Measurements from ENCODE around the gene ALG1L2.
"Not testable (repeated sequence)": the region's sequence is repeated elsewhere in the genome, so short reads cannot be mapped to it uniquely, and the experiment has no call there.

Gene ALG1L2

DNA sequence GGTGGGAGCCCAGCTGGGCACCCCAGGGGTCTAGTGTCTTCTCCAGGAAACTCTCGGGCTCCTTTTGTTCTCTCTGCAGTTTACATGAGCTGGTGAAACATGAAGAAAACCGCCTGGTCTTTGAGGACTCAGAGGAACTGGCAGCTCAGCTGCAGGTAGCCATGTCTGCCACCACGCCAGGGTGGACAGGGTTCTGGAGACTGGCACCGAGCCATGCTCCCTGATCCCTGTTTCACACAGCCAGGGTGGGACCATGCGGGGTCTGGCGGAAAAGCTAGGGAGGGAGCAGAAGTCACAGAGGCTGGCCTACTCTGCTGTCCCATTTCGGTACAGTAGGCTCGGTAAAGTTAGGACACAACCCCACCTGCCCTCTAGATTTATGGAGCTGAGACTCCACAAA lies 15.5 kb downstream of the ALG1L2 start:
- H3K9me3 ChIP-seq (ENCODE audit: control insufficient read depth, low read length); H3K36me3 ChIP-seq (ENCODE audit: control insufficient read depth, insufficient read depth, low read length); H3K27me3 ChIP-seq (ENCODE audit: control insufficient read depth, insufficient read depth, low read length); H3K9ac ChIP-seq (ENCODE audit: low read length); H3K4me3 ChIP-seq (ENCODE audit: low read length): not testable (repeated sequence)
- H3K4me1 ChIP-seq (ENCODE audit: control insufficient read depth, insufficient read depth, low read length) = peaks cover 11% of the 10 kb centered on the region

DNA sequence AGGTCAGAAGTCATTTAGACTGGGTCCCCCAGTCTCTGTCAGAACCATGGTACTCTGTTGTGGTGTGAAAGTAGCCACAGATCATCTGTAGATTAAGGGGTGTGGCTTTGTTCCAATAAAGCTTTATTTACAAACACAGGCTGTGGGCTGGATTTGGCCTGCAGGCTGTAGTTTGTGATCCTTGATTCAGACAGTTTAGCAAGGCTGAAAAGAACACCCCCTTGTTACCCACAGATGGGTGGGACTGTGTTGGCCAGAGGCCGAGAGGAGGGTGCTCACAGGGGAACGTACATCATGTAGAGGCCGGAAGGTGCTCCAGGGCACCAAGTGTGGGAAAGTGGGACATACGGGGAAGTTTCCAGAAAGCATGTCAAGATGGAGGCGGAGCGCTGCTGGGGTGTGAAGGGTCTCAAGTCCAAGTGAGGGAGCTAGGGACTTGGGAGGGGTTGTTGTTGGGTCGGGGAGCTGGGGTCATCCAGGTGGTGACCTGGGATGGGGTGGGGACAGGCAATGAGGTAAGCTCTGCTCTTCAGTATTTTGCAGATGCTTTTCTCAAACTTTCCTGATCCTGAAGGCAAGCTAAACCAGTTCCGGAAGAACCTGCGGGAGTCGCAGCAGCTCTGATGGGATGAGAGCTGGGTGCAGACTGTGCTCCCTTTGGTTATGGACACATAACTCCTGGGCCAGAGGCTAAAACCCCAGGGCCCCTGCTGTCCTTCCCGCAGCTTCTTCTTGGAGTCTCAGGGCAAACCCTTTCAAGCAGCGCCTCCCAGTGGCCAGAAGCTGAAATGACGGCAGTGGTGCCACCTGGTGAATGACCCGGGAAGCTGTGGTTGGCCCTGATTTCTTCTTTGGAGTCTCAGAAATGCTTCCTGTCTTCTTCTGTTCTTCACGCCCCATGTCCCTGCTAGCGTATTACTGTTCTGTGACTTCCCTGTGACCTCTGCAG lies 16.3 kb downstream of the ALG1L2 start:
- not testable (repeated sequence) for H3K9me3 ChIP-seq (ENCODE audit: control insufficient read depth, low read length); H3K4me3 ChIP-seq (ENCODE audit: low read length); H3K9ac ChIP-seq (ENCODE audit: low read length); H3K27me3 ChIP-seq (ENCODE audit: control insufficient read depth, insufficient read depth, low read length); H3K36me3 ChIP-seq (ENCODE audit: control insufficient read depth, insufficient read depth, low read length)
- peaks cover 11% of the 10 kb centered on the region for H3K4me1 ChIP-seq (ENCODE audit: control insufficient read depth, insufficient read depth, low read length)

DNA sequence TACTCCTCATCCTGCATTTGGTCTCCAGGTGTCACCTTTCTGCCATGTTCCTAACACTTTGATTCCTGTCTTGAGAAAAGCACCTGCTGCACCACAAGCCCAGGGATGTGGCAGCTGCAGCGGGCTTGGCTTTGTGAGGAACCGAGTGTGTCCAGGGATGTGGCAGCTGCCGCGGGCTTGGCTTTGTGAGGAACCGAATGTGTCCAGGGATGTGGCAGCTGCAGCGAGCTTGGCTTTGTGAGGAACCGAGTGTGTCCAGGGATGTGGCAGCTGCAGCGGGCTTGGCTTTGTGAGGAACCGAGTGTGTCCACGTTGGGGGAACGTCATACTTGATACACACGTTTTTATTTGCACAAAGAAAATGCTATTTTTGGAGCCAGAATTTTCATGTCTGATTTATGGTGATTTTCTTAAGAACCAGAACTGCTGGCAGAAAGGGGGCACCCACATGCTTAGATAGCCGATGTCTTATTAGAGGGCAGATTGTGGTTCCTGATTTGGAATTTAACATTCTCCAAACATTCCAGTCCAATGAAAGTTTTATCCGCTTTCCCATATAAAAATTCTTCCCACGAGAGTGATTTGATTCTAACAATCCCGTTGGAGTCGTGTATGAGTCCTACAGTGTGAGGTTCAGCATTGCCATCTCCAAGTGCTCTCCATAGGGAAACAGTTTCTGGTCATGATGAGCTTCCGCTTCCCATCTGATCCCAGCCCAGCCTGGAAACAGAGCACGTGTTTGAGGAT lies 17.2 kb downstream of the ALG1L2 start:
- not testable (repeated sequence) for H3K9ac ChIP-seq (ENCODE audit: low read length)

DNA sequence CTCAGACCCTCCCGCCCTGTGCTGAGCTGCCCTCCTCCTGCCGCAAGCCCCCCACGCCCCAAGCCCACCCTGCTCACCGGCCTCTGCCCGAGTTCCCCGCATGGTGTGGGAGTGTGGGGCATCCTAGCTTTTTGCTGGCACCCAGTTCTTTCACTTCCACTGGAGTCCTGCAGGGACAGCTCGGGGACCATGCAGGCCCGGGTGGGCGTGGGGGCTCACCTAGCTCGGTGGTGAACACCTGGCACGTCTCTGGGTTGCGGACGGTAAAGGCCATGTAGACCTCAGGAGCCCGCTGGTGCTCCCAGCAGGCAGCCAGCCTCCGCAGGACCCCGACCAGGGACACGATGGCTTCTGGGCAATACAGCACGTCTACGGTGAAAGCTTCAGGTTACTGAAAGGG lies 20.9 kb downstream of the ALG1L2 start:
- H3K9me3 ChIP-seq (ENCODE audit: control insufficient read depth, low read length); H3K36me3 ChIP-seq (ENCODE audit: control insufficient read depth, insufficient read depth, low read length); H3K4me3 ChIP-seq (ENCODE audit: low read length); H3K9ac ChIP-seq (ENCODE audit: low read length); H3K4me1 ChIP-seq (ENCODE audit: control insufficient read depth, insufficient read depth, low read length); H3K27me3 ChIP-seq (ENCODE audit: control insufficient read depth, insufficient read depth, low read length): not testable (repeated sequence)

More for the DNA sequence above, 17.2 kb downstream of the ALG1L2 start:
- H3K4me3 ChIP-seq (ENCODE audit: low read length); H3K4me1 ChIP-seq (ENCODE audit: control insufficient read depth, insufficient read depth, low read length); H3K9me3 ChIP-seq (ENCODE audit: control insufficient read depth, low read length); H3K36me3 ChIP-seq (ENCODE audit: control insufficient read depth, insufficient read depth, low read length); H3K27me3 ChIP-seq (ENCODE audit: control insufficient read depth, insufficient read depth, low read length): not testable (repeated sequence)

DNA sequence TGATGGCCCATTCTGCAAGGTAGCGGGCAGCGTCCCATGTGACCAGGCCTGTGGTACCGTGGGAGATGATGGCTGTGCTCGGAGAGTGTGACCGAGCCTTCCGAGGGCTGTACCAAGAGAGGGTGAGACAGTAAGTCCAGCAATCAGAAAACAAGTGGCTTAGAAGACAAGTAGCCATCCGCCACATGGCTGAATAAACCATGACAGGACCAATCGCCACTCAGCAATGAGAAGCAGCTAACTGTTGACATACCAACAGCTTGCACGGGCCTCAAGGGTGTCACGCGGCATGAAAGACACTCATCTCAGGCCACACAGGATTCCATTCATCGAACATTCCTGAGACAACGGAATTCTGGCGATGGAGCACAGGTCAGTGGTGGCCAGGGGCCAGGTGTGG lies 22.6 kb downstream of the ALG1L2 start:
- not testable (repeated sequence) for H3K9me3 ChIP-seq (ENCODE audit: control insufficient read depth, low read length); H3K4me1 ChIP-seq (ENCODE audit: control insufficient read depth, insufficient read depth, low read length); H3K36me3 ChIP-seq (ENCODE audit: control insufficient read depth, insufficient read depth, low read length)

DNA sequence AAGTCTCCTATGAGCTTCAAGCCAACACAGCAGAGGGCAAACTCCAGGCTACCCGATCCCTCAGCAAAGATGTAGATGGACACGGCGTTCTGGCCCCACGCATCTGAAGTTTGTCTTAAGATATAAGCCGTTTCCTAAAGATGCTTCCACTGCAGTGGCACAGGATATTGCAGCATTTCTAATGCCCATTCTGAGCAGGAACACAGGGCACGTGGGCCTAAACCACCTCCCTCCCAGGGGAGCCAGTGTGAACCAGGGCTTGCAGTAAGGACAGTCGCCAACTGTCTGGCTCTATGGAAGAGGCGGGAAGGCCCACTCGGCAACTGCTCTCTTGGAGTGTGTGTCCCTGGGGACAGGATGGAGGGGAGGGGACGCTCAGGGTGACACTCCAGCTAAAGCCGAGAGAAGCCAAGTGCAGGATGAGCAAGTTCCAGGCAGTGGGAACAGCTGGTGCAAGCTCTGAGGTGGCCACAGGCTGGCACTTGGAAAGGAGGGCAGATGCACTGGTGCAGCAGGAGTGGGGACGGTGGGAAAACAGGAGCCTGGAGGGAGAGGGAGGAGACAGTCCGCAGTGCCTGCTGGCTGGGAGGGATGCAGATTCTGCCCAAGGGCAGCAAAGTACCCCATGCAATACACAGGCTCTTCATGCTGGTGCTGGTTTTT lies 25.8 kb downstream of the ALG1L2 start:
- not testable (repeated sequence) for H3K27me3 ChIP-seq (ENCODE audit: control insufficient read depth, insufficient read depth, low read length); H3K4me3 ChIP-seq (ENCODE audit: low read length); H3K9me3 ChIP-seq (ENCODE audit: control insufficient read depth, low read length); H3K4me1 ChIP-seq (ENCODE audit: control insufficient read depth, insufficient read depth, low read length); H3K36me3 ChIP-seq (ENCODE audit: control insufficient read depth, insufficient read depth, low read length); H3K9ac ChIP-seq (ENCODE audit: low read length)

More for the DNA sequence above, 22.6 kb downstream of the ALG1L2 start:
- not testable (repeated sequence) for H3K9ac ChIP-seq (ENCODE audit: low read length); H3K4me3 ChIP-seq (ENCODE audit: low read length); H3K27me3 ChIP-seq (ENCODE audit: control insufficient read depth, insufficient read depth, low read length)

DNA sequence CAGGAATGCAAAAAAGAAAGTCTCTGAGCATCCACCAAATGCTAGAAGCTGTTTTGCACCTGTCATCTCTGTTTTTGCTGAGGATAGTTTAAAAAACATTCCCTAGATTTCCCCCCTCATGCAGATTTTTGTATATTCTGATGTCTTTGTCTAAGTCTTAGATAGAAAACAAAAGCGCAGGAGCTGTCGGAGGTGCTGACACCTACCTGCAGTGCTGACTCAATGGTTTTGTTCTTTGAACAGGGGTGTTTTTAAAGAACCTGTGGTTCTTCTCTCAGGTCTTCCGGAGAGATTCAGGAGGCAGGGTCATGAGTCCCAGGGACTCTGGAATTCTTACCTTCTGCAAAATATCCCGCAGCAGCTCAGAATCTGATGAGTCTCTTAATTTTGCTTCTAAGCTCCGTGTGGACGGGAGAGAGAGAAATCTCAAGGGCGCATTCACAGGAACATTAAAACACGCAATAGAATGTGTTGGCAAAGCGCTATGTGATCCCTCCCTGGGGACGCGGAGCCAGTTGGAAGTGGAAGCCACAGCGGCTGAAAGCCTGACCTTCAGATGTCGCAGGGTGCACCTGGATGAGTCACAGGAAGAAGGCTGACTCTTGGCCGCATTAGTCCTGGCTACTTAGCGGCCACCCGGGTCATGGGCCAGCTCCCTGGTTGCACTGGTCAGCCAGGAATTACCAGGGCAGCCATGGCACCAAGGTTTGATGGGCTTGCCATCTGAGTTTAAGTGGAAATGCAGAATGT lies 27.4 kb downstream of the ALG1L2 start:
- H3K9me3 ChIP-seq (ENCODE audit: control insufficient read depth, low read length); H3K4me3 ChIP-seq (ENCODE audit: low read length); H3K27me3 ChIP-seq (ENCODE audit: control insufficient read depth, insufficient read depth, low read length); H3K4me1 ChIP-seq (ENCODE audit: control insufficient read depth, insufficient read depth, low read length); H3K36me3 ChIP-seq (ENCODE audit: control insufficient read depth, insufficient read depth, low read length); H3K9ac ChIP-seq (ENCODE audit: low read length): not testable (repeated sequence)

DNA sequence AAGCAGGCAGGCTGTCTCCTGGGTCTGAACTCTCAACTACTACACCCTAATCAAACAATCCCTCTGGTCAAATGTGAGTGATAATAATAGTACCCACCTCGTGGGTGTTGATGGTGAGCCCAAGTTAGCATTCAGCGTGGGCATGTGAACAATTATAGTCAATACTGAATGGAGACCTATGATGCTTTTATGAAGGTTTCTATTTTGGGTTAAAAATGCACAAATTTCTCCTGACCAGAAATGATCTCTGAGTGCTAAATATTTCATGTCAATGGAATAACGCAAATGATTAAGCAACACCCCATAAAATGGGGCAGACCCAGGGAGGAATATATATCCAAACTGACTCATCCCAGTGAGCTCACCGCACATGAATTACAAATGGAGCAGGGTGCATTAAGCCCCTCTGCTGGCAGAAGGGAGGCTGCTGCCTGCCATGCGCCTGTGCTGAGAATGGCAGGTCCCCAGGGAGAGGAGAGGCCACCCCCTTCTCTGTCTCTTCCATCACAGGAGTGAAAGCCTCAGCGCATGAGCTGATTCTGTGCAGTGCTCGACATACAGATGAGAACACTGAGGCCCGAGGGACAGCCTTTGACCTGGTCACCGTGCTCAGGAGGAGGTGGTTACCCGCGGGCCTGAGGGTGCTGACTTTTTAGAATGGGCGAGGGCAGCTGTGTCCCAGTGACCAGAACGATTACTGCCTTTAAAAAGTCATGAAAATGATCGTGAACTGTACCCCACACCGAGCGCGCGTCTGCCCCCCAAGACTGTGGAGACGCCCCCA lies 28.9 kb downstream of the ALG1L2 start:
- Histone ChIP-seq H3K4me3 (ENCODE audit: low read length) (peak overlapping the region; percentile 56), H3K9ac (ENCODE audit: low read length) (peak overlapping the region; percentile 39)
- not testable (repeated sequence) for H3K36me3 ChIP-seq (ENCODE audit: control insufficient read depth, insufficient read depth, low read length); H3K9me3 ChIP-seq (ENCODE audit: control insufficient read depth, low read length); H3K27me3 ChIP-seq (ENCODE audit: control insufficient read depth, insufficient read depth, low read length); H3K4me1 ChIP-seq (ENCODE audit: control insufficient read depth, insufficient read depth, low read length)

DNA sequence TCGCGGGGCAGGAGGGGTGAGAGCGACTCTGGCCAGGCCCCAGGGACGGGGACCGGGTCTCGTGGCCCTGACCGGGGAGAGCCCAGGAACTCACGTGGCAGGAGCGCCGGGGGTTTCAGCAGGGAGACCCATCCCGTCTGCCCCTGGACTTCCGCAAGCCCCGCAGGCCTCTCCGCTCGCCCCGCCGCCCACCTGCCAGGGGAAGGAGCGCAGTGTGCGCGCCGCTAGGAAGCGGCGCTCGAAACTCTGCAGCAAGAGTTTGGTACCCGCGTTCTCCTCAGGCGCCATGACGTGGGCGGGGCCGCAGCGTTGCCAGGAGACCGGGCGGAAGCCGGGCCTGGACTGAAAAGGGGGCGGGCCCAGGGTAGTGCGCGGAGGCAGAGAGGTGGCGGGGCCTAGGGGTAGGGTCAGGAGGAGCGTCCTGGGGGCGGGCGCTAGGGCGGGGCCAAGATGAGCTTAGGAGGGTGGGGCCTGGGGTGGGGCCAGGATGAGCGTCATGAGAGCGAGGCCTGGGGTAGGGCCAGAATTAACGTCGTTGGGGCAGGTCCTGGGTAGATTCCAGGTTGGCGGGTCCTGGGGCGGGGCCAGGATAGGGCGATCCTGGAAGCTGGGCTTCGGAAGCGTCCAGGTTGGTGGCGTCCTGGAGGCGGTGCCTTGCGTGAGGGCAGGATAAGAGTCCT lies 29.7 kb downstream of the ALG1L2 start:
- H3K27me3 ChIP-seq (ENCODE audit: control insufficient read depth, insufficient read depth, low read length) = no peaks in the 10 kb centered on the region
- peak overlapping the region; percentile 39 for H3K9ac ChIP-seq (ENCODE audit: low read length)
- no peaks in the 10 kb centered on the region for H3K36me3 ChIP-seq (ENCODE audit: control insufficient read depth, insufficient read depth, low read length)
- no peaks in the 10 kb centered on the region for H3K4me1 ChIP-seq (ENCODE audit: control insufficient read depth, insufficient read depth, low read length)
- peak overlapping the region; percentile 56 for H3K4me3 ChIP-seq (ENCODE audit: low read length)
- no peaks in the 10 kb centered on the region for H3K9me3 ChIP-seq (ENCODE audit: control insufficient read depth, low read length)

DNA sequence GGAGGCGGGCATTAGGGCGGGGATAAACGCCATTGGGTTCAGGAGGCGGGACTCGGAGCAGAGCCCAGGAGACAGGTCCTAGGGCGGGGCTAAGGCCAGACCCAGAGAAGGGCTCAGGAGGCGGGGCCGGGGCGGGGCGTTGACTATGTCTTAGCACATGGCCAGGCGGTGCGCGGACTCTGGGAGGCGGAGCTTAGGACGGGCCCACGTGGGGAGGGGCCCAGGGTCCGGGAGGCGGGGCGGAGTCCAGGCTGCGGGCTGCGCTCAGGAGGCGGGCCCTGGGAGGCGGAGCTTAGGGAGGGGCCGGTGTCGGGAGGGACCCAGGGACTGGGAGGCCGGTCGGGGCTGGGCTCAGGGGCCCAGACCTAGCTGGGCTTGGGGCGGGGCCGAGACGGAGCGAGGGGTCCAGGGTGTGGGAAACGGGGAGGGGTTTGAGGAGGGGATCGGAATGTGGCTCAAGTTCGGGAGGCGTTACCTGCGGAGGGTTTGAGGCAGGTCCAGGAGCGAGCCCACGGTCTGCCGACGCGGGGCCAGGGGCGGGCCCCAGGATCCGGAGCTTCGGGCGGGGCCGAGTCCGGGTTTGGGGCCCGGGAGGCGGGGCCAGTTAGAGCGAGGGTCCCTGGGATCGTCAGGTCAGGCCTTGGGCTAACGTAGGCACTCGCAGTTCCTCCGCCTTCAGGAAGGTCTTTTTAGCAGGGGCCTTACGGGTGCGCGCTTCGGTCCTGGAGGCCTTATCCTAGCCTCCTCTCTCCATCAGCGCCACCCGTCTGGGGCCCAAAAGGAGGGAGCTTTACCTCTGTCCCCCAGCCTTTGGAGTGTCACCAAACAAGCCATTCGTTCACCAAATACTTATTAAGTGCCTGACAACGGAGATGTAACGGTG lies 30.5 kb downstream of the ALG1L2 start:
- H3K4me1 ChIP-seq (ENCODE audit: control insufficient read depth, insufficient read depth, low read length); H3K36me3 ChIP-seq (ENCODE audit: control insufficient read depth, insufficient read depth, low read length); H3K9me3 ChIP-seq (ENCODE audit: control insufficient read depth, low read length); H3K27me3 ChIP-seq (ENCODE audit: control insufficient read depth, insufficient read depth, low read length): not testable (repeated sequence)
- Histone ChIP-seq H3K4me3 (ENCODE audit: low read length) (peak overlapping the region; percentile 32), H3K9ac (ENCODE audit: low read length) (peak overlapping the region; percentile 59)
